ENCODE measurements around the gene KATNAL1.

KATNAL1 gene

GRCh38 chr13:30163441-30163840 lies 143.9 kb downstream of the KATNAL1 start:
- DNase-seq (ENCODE audit: low spot score), result no peak

GRCh38 chr13:30159446-30159839 lies 147.9 kb downstream of the KATNAL1 start:
- DNase-seq (ENCODE audit: low spot score), result no peak

GRCh38 chr13:30158774-30159445 lies 148.4 kb downstream of the KATNAL1 start:
- no peak for DNase-seq (ENCODE audit: low spot score)

GRCh38 chr13:30157616-30157993 lies 149.7 kb downstream of the KATNAL1 start:
- no peak for DNase-seq (ENCODE audit: low spot score)

- DNase-seq (ENCODE audit: low spot score), result no peak
Measured at GRCh38 chr13:30156826-30157615, 150.3 kb downstream of the KATNAL1 start.

GRCh38 chr13:30156270-30156669 lies 151.1 kb downstream of the KATNAL1 start:
- DNase-seq (ENCODE audit: low spot score), result no peak

GRCh38 chr13:30154931-30155330 lies 152.4 kb downstream of the KATNAL1 start:
- no peak for DNase-seq (ENCODE audit: low spot score)

- no peak for DNase-seq (ENCODE audit: low spot score)
Measured at GRCh38 chr13:30154531-30154930, 152.8 kb downstream of the KATNAL1 start.

- no peak for DNase-seq (ENCODE audit: low spot score)
Measured at GRCh38 chr13:30153545-30154426, 153.6 kb downstream of the KATNAL1 start.
